Astrocyte of the spinal cord (primary cell): ENCODE results near the gene ZNF446.
A peak's percentile ranks its signal among the peaks of the same experiment; 100 is the strongest.

Source experiments
- DNase-seq: peaks from one replicate; pipeline ENCODE4 v3.0.0; 2011; ENCODE audit warnings: low read depth, low spot score
- H3K4me3 ChIP-seq: 2 replicates; pipeline ENCODE4 v1.5.1; 2011; ENCODE audit warnings: low read depth, mild to moderate bottlenecking, low read length, moderate library complexity
- CTCF ChIP-seq: IDR thresholded peaks from 2 replicates; pipeline ENCODE4 v1.5.1; 2012; ENCODE audit warnings: low read depth, mild to moderate bottlenecking, low read length, inconsistent platforms
- in situ Hi-C: cut with HindIII; loops from 2 replicates; pipeline ENCODE4 v1.10.0; 2017; ENCODE audit warnings: low sequenced_read_pairs

ZNF446 gene

GRCh38 chr19:58520257-58520599, 44.1 kb downstream of the ZNF446 start:
- H3K4me3 ChIP-seq, result peak overlapping the region; percentile 81
- in situ Hi-C loops, result no loop called here
- DNase-seq, result no peak
- no peak for TF ChIP-seq CTCF

DNA sequence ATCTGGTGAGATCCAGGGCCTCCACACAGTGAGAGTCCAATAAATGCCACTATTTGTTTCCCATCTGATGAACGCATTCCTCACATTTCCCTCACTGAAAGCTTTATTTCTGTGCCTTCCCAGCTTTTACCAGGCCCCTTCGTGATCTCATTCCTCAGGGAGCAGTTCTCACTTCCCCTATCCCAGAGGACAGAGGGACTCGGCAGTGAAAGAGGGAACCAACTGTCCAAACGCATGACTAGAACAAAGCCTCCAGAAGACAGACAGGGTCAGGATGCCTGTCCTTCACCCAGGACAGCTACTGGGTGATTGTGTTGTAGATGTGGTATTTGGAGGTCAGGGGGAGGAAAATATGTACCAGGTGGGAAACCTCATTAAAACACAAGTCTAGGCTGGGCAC, 45.5 kb downstream of the ZNF446 start:
- H3K4me3 ChIP-seq, result no peak overlapping the region
- in situ Hi-C loops, result no loop called here
- TF ChIP-seq CTCF, result no peak
- DNase-seq, result no peak

DNA sequence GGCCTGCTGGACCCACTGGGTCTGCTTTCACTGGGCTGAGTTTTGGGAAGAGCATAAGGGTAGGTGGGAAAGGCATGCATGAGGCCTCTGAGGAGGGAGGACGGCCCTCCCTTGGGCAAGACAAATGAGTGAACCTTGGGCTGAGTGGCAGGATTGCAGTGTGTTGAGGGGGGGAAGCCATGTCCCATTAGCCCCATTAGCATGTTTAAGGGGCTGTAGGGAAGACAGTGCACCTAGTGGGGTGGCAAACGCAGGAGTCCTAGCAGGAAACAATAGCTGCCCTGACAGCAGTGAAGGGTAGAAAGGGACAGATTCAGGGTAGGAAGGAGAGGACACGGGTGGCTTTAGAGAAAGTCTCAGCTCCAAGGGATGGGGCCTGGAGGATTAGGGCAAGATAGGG, 46.6 kb downstream of the ZNF446 start:
- DNase-seq, result no peak
- H3K4me3 ChIP-seq, result no peak overlapping the region
- no peak for TF ChIP-seq CTCF
- in situ Hi-C loops, result no loop called here

- no peak for TF ChIP-seq CTCF
- in situ Hi-C loops, result no loop called here
- no peak overlapping the region for H3K4me3 ChIP-seq
- DNase-seq, result no peak
Measured at GRCh38 chr19:58529405-58529804, 53.3 kb downstream of the ZNF446 start.
